Lower leg skin (tissue), 3 donors: ENCODE data around the gene STAG1.
"Not testable (repeated sequence)": the region's sequence is repeated elsewhere in the genome, so short reads cannot be mapped to it uniquely, and the experiment has no call there.

Experiments
- POLR2A ChIP-seq, 2 donors: fragments of 450-650 bp; IDR thresholded peaks; one replicate each; pipeline ENCODE4 v1.6.1; 2016 to 2017; ENCODE audit warnings: antibody characterized with exemption in 2 of 2, mild to moderate bottlenecking in 1 of 2, moderate library complexity in 1 of 2
- TF ChIP-seq, protein P1 (sequence below), 3 donors: fragments of 450-650 bp; IDR thresholded peaks; one replicate each; pipeline ENCODE4 v1.5.1; 2016; ENCODE audit warnings: antibody characterized with exemption in 3 of 3, mild to moderate bottlenecking in 3 of 3, moderate library complexity in 2 of 3

DNA sequence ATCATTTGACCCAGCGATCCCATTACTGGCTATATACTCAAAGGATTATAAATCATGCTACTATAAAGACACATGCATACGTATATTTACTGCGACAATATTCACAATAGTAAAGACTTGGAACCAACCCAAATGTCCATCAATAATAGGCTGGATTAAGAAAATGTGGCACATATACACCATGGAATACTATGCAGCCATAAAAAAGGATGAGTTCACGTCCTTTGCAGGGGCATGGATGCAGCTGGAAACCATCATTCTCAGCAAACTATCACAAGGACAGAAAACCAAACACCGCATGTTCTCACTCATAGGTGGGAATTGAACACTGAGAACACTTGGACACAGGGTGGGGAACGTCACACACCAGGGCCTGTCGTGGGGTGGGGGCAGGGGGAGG lies 237.6 kb downstream of the STAG1 start:
- not testable (repeated sequence) for TF ChIP-seq POLR2A (IDR thresholded peaks at IDR 0.05)
- TF ChIP-seq, protein P1, sequence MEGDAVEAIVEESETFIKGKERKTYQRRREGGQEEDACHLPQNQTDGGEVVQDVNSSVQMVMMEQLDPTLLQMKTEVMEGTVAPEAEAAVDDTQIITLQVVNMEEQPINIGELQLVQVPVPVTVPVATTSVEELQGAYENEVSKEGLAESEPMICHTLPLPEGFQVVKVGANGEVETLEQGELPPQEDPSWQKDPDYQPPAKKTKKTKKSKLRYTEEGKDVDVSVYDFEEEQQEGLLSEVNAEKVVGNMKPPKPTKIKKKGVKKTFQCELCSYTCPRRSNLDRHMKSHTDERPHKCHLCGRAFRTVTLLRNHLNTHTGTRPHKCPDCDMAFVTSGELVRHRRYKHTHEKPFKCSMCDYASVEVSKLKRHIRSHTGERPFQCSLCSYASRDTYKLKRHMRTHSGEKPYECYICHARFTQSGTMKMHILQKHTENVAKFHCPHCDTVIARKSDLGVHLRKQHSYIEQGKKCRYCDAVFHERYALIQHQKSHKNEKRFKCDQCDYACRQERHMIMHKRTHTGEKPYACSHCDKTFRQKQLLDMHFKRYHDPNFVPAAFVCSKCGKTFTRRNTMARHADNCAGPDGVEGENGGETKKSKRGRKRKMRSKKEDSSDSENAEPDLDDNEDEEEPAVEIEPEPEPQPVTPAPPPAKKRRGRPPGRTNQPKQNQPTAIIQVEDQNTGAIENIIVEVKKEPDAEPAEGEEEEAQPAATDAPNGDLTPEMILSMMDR (IDR thresholded peaks at IDR 0.05): not testable (repeated sequence)
